T1000 (cell line): ENCODE measurements around the gene BACH2.
"Not testable (repeated sequence)": the region's sequence is repeated elsewhere in the genome, so short reads cannot be mapped to it uniquely, and the experiment has no call there.

Experiments
- DNase-seq: peaks from one replicate; lab custom pipeline; 2025; ENCODE audit warnings: mixed read lengths; lab: John Stamatoyannopoulos, UW

The BACH2 gene

DNA sequence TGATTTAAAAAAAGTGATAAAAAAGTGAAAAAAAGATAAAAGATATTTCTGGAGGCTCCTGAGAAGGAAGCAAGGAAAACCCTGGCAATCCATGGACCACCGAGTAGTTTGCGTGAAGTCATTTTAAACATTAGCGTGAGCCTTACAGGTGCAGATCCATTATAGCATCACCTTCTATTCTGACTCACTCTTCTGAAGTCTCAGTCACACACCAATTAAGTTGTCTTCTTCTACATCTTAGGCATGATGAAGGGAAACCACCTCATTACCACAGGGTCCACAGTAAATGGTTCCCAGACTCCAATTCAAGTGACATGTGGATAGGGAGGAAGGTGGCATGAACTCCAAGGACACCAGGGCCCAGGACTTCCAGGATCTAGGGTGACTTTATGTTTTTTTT, 303.2 kb downstream of the BACH2 start:
- no peak for DNase-seq

DNA sequence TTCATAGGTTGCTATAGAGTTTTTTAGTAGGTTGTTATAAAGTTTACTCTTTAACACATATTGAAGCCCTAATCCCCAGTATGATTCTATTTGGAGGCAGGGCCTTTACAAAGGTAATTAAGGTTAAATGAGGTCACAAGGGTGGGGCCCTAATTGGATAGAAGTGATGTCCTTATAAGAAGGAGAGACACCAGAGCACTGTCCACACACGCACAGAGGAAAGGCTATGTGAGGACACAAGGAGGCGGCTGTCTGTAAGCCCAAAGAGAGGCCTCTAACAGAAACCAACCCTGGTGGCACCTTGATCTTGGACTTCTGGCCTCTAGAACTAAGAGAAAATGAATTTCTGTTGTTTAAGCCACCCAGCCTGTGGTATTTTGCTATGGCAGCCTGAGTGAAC, 303.8 kb downstream of the BACH2 start:
- DNase-seq = no peak

DNA sequence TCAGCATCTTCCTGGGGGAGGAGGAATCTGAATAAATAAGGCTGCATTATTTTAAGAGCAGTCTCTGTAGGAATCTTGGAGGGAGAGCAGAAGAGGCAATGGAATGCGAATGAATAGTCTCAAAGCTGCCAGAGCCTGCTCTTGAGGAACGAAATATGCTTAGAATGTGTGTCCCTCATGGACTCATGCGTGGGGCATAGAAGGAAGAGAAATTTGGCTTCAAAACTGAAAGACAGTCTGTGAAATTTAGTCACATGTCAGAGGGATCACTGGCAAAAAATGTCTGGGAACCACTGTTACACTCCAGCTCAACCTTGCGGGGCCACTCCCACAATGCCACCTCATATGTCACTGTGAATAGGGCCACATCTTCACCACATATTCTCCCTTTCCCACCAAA, 306.9 kb downstream of the BACH2 start:
- no peak for DNase-seq

DNA sequence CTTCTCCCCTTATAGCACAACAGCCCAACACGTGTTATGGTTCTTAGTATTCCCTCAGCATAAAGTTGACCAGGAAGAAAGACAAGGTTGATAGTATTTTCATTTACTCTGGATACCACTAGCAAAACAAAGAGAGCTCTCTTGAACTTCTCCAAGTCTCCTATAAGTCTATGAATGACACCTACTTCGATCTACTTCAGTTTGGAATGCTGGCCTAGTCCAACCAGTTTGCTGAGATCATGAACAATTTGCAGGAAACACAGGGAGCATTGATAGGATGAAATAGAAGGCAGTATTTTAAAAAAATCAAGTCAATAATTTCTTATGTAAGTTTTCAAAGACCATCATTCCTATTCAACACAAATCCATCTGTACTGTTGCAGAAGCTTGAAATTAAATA, 308.8 kb downstream of the BACH2 start:
- no peak for DNase-seq

DNA sequence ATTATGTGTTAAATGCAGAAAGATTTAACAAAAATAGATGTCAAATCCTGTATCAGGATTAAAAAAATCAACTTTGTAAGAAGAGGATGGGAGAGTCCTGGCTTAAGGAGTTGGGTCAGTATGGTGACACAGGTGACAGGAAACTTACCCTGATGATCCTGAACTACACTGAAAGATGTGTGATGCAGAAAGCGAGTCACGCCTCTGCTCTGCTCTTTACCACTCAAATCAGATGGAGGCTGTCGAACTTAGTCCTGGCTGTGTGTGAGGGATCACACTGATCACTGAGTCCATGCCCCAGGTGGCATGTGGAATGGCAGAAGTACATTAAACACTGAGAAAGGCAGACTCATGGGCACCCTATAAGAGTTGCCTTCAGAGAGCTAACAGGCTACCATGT, 309.5 kb downstream of the BACH2 start:
- no peak for DNase-seq

DNA sequence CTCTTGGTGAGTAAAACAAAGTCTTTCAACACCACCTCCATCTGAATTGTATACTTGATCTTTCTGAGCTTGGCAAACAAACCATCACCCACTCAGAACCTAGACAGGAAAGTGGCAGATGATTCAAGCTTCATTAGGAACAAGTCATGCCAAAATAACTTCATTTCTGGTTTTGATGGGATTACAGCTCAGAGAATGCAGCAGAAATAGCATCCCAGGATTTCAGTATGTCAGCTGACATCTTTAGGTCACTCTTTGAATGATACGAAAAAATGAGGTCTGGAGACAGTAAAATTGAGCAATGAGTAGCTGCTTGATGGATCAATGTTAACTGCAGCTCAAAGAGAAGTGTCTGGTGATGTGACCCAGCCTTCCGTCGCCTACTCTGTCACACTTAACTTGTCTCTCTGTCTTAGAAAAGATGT, 310.0 kb downstream of the BACH2 start:
- no peak for DNase-seq

DNA sequence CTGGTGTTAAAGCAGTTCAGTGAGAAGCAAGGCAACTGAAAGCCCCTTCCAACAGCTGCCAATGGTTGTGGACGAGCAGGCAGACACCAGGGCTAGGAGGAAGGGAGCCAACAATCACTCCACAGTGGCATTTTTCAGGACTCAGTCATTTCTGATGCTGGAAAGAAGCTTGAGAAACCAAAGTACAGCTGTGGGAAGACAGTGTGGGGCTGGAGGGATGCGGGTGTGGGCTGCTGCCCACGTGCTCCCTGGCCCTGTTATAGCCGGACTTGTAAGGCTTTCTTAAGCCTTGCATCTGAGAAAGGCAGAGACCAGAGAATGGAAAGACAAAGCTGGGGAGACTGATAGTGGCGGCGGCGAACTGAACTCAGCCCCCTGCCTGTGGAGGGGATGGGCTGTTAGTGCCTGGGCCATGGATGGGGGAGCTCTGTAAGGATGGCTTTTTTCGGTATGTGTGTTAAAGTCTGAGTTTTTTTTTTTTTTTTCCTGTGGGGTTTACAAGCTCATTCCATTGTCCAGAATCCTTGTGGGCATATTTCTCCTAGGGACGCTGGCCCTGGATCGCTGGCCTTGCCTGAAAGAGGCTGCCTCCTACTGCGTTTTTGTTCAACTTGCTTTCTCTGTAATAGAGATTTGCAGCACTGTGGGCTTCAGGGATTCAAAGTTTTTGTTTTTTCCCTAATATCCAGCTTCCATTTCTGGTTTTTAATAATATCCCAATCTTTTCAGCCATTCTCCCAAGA, 310.7 kb downstream of the BACH2 start:
- DNase-seq = no peak

DNA sequence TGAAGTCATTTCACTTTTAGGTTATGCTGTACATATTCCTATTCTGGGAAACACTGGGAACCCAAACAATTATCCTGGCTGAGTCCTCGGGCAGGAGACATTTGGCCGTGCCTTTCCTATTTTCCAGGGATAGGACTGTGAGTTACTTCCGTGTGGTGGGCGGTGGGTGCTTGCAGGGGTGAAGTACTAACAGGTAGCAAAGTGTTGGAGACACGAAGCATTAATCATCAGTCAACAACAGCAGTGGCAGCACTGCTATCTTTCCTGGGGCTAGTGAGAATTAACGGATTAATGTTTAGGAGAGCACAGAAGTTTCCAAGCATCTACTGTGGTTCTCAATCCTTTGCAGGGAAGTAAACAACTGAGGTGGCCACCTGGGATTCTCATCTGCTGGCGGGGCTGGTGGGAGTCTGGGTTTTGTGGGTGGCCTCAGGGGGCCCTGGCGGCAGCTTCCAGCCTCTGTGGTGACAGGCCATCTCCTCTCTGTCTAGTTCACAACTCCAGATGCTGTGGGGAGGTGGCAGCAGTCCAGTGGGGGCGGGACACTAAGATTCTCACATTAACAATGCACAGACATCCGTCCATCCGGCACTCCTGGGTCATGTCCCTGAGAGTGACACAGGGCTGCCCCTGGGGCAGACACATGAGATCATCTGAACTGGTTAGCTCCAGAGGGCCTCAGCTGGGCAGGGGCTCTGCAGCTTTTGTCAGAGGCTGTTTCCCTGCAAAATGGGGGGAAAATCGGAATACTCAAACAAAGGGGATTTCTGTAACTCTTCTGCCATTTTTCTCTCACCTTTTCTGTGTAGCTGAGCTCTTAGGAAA, 311.5 kb downstream of the BACH2 start:
- DNase-seq = no peak

DNA sequence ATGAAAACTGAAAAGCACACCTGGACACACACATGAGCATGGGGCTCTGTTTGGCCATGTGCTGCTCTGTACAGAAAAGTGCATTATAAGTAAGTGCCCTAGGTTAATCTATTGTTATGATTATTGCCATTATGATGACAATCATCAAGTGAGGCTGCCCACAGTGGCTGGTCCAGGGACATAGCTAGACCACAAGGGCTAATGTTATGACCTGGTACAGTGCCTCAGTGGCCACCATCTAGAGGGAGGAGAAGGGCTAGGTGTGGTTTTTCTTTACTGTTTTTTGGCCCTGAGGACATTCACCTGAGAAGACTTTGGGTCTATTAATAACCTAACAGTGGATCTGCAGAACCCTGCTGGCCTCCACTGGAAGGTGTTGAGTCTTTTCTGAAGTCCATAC, 316.3 kb downstream of the BACH2 start:
- DNase-seq = no peak

DNA sequence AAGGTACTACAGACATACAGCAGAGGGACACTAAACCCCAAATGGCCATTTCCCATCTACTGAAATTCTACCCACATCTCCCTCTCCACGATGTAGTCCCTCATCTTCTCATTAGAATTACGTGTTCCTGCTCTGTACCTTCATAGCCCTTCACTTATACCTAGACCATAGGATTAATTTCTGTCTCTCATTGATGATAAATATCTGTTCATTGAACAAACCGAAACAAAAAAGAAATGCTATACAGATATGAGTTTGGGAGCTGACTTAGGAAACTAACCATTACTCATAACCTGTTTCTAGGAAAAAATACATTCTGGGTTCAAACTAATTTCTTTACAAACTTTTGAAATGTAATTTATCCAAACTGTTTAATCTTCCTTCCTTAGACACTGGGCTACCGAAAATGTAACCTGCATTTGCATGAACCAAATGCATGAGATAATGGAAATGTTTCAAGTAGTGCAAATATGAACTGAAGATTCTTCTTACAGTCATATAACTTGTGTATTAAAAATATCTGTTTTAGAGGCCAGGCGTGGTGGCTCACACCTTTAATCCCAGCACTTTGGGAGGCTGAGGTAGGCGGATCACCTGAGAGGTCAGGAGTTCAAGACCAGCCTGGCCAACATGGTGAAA, 317.0 kb downstream of the BACH2 start:
- no peak for DNase-seq

DNA sequence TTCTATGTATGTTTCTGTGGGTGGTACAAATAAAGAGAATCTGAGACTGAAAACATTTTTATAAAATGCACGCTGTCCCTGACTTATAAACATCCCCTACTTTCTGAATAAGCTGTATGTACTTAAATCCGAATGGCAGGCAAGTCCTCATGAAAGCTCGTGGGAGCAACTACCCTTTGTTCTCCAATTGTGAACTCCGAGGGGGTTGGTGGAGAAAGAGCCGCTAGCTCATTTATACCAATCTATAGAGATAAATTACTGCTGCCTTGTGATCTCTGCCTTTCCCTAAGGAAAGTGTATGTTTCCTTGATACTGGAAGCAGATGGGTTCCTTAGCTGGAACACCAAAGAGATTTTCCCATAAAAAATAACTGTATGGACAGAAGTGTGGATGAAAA, 317.9 kb downstream of the BACH2 start:
- no peak for DNase-seq

DNA sequence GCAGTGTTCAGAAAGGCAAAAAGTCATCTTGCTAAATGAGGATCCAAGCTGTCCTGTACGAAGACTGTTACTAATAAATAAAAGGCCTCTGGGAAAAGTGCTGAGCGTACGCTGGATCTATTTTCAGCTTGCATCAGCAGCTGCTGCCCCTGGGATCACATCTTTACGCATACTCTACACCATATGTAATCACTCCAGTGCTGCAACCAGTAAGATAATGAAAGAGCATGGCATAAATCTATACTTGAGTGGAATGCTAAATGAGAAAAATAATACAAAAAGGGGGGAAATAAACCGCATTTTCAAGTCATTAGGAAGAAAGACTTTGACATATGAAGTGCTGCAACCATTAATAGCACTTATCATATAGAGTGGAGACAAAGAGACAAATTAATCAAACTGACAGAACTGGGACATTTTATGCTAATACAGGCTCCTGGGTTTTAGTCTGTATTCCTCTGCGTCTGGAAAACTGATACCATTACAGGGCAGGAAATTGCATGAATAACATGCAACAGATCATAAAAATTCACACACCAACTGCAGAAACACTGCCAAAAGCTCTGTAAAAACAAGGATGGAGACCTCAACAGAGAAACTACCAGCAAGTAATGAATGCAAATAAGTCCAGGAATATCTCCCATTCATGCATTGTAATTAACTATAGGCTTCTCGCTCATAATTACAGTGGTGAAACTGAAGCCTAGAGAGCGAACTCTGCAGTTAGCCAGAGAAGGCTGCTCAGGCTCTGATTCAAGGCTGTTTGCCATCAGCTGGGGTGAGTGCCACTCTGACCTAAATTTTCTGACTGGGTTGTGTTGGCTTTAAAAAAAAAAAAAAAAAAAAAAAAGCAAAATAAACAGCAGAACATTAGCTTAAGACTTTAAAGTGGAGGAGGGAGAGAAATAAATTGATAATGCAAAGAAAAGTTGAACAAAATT, 318.6 kb downstream of the BACH2 start:
- DNase-seq = no peak

DNA sequence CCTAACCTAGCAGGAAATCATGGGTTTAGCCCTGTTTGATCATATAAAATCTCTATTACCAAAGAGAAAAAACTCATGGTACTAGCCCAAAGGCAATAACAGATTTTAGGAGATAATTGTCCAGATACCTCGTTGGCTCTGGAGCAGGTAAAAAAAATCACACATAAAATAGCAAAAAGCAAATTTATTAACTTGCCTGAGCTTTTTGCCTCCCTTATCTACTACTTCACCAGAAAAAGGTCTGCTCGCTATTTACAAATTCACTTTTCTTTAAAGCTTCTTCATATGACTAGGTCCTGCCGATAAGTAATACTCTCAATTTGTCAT, 320.0 kb downstream of the BACH2 start:
- no peak for DNase-seq

DNA sequence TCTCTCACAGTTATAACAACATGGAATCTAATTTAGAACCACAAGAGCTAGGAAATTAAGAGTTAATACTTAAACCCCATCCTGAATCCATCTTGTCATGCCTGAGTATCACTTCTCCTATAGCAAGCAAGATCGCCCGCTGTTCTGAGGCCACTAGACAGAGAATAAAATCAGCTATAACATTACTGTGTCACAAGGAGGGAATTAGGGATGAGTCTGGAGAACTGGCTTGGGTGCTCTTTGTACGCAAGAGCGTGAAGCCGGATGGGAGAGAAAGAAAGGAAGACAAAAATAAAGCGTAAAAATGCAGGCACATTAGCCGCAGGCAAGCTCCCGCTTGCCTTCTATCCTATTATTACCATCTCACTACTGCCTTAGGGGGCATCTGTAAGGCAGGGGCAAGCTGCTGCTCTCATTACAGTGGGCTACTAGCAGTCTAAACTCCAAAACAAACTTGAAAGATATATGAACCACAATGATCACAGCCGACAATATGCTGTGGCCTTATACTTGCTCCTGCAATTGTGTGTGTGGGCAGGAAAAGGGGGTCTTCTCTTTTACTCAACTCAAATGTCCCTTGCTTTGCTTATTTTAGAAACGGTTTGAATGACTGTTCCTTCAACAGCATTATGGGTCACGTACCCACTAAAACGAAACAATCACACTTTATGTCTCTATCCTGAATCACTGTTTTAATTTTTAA, 320.5 kb downstream of the BACH2 start:
- DNase-seq = no peak

DNA sequence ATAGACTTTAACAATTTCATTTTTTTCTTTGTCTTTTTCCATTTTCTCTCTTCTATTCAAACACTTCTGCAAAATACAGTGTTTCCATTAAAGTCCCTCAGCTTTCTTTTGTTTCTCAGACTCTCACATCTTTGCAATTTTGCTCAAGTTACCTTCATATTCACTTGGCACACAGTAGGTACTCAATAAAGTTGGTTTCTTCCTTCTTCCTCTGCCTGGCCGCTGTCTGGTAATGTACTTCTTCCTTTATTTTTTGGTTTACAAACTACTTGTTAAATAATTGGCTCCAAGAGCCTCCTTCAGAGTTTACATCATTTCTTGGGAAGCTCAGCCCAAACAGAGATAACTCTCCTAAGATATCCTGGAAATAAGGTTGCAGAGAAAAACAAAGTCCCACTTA, 321.3 kb downstream of the BACH2 start:
- no peak for DNase-seq

DNA sequence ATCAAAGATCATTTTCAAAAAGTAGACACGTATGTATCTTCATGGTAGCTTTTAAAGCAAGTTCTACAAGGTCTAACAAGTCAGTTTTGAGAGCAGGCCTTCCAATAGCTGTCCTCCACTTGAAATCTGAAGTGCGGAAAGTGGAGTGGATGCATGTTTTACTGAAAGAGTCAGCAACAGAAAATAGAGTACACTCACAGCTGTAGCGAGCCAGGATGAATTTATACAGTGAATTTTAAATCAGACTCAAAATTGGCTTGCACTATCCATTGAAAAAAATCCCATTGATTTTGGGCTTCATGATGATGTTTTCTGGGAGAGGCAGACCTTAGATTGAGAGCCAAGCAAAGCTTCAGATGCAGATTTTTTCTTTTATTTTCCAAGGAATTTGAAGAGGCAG, 321.8 kb downstream of the BACH2 start:
- no peak for DNase-seq

DNA sequence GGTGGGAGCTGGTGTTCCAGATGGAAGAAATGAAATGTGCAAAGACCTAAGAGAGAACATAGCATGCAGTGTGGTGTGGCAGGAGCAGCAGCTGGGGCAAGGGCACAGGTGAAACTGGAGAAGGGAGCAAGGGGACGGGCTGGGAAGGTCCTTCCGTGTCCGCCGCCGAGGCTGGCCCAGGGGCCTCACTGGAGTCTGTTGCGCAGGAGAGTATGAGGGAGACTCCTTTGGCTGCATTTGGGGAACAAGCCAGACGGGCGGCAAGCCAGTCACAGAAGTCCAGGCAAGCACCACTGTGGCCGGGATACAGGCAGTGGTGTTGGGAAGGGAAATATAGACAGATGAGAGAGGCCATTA, 324.6 kb downstream of the BACH2 start:
- no peak for DNase-seq

DNA sequence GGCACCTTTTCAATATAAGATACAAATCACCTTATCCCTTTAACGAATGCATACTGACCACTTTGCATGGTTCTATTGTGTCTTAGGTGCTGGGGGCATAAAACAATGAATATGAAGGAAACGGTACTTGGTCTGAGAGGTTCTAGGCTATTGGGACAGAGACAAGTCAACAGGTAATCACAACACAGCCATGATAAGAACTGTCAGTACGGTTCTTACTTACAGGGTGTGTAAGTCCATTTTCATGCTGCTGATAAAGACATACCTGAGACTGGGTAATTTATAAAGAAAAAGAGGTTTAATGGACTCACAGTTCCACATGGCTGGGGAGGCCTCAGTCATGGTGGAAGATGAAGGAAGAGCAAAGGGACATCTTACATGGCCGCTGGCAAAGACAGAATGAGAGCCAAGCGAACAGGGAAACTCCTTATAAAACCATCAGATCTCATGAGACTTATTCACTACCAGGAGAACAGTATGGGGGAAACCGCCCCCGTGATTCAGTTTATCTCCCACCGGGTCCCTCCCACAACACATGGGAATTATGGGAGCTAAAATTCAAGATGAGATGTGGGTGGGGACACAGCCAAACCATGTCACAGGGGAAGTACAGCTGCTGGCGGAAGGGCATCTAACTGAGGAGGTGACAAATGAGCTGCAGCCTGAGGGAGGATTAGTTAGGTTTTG, 325.2 kb downstream of the BACH2 start:
- not testable (repeated sequence) for DNase-seq

DNA sequence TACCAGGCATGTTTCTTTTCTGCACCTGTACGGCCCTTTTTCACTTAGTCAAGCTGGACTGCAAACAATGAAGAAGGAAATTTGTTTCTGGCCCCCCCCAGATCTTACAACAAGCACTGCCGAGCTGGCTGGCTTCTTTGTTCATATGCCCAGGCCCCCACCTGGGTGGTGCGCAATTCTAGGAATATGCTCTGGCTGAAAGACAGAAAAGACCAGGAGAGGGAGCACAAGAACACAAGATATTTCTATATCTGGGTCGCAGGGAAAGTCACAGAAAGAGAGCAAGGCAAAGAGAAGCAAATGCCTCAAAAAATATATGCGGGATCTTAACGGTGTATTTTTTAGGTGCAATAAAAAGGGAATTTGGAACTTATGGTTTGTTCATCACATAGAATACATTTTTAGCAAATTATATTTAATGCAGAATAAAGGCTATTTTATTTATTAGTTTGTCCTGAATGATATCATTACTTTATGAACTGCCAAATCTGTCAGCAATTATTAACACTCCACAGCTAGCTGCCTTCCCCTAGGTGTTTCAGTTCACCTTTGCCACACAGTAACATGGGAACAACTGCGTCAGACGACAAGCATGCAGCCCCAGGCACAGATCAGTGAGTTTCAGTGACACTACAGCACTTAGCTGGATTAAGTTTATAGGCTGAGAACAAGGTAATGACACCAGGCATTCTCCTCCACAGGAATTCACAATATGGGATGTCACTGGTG, 325.9 kb downstream of the BACH2 start:
- no peak for DNase-seq

DNA sequence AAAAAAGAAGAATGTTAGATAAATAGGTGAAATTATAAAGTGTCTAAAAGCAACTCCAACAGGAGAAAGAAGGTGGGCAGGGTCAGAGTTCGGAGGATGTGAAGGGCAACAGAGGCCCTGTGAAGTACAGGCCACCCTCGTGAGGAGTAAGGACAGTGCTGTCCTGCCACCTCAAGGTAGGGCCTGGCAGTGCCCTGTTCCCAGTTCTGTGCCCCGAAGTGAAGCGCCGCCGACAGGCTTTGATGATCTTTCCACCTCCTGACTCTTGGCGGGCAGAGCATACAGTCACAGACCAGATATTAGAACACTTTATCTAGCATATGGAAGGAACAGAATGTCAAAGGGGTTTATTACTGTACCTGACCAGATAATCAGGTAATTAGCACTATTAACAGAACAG, 326.6 kb downstream of the BACH2 start:
- DNase-seq = no peak
